Measurements from ENCODE around the gene TTC31. TPM values are rescaled to one million over a fixed set of nuclear protein-coding genes. Genes with fewer than 3 reads are reported as not detected.

Gene TTC31
- total and polyA plus RNA-seq, 5 donors = 11.3 to 12.3 (median 11.8) TPM

- Histone ChIP-seq H3K9me3 (ENCODE audit: control insufficient read depth, low read length) (no peaks in the 10 kb centered on the region), H3K27me3 (ENCODE audit: control insufficient read depth, insufficient read depth) (no peaks in the 10 kb centered on the region), H3K27ac (ENCODE audit: low read length) (no peak overlapping the region), H3K4me1 (ENCODE audit: control insufficient read depth, insufficient read depth, low read length) (no peaks in the 10 kb centered on the region), H3K4me3 (ENCODE audit: low read length) (no peak overlapping the region)
- 88% methylated on average over 10 of the region's 10 CpGs for WGBS
- ATAC-seq = no peak
- intact Hi-C loops (cut with DNase I) = no loop called here
- DNase-seq = no peak
Observed at GRCh38 chr2:74524955-74525716, 42.3 kb downstream of the TTC31 start.

GRCh38 chr2:74525717-74526648 is 43.1 kb downstream of the TTC31 start, which contains the start of gene DQX1:
TSS of gene DQX1 (minus strand) at chr2:74526231. CDS start at chr2:74525729, 502 bp downstream.
- no peaks in the 10 kb centered on the region for H3K27me3 ChIP-seq (ENCODE audit: control insufficient read depth, insufficient read depth)
- ATAC-seq (no peak), DNase-seq (no peak)
- intact Hi-C loops (cut with DNase I) = no loop called here
- H3K4me3 ChIP-seq (ENCODE audit: low read length) = no peak within 1 kb of the TSS
- no peaks in the 10 kb centered on the region for H3K4me1 ChIP-seq (ENCODE audit: control insufficient read depth, insufficient read depth, low read length)
- H3K9me3 ChIP-seq (ENCODE audit: control insufficient read depth, low read length) = no peaks in the 10 kb centered on the region
- WGBS = 89% methylated on average over 11 of the region's 11 CpGs
- no peak within 1 kb of the TSS for H3K27ac ChIP-seq (ENCODE audit: low read length)

- ATAC-seq (no peak), DNase-seq (no peak)
- H3K4me1 ChIP-seq (ENCODE audit: control insufficient read depth, insufficient read depth, low read length) = peaks cover 3% of the 10 kb centered on the region
- no peak overlapping the region for H3K4me3 ChIP-seq (ENCODE audit: low read length)
- intact Hi-C loops (cut with DNase I) = no loop called here
- no peak overlapping the region for H3K27ac ChIP-seq (ENCODE audit: low read length)
- no peaks in the 10 kb centered on the region for H3K9me3 ChIP-seq (ENCODE audit: control insufficient read depth, low read length)
- 98% methylated on average over 11 of the region's 11 CpGs for WGBS
- no peaks in the 10 kb centered on the region for H3K27me3 ChIP-seq (ENCODE audit: control insufficient read depth, insufficient read depth)
Observed at GRCh38 chr2:74526649-74527230, 43.9 kb downstream of the TTC31 start.

GRCh38 chr2:74527741-74528140 is 44.9 kb downstream of the TTC31 start:
- H3K4me1 ChIP-seq (ENCODE audit: control insufficient read depth, insufficient read depth, low read length) = peaks cover 3% of the 10 kb centered on the region
- no peaks in the 10 kb centered on the region for H3K27me3 ChIP-seq (ENCODE audit: control insufficient read depth, insufficient read depth)
- intact Hi-C loops (cut with DNase I) = loop anchor here in 1 of 4 donors (2.0 kb wide), 1 partner anchor 45 kb away; the partner anchor contains the start of genes CCDC142 and TTC31
- DNase-seq (no peak), ATAC-seq (no peak)
- H3K4me3 ChIP-seq (ENCODE audit: low read length) = no peak overlapping the region
- no peak overlapping the region for H3K27ac ChIP-seq (ENCODE audit: low read length)
- H3K9me3 ChIP-seq (ENCODE audit: control insufficient read depth, low read length) = no peaks in the 10 kb centered on the region
- WGBS = 94% methylated on average over 9 of the region's 9 CpGs

- Histone ChIP-seq H3K4me1 (ENCODE audit: control insufficient read depth, insufficient read depth, low read length) (peaks cover 3% of the 10 kb centered on the region), H3K27ac (ENCODE audit: low read length) (peak overlapping the region; percentile 85), H3K4me3 (ENCODE audit: low read length) (peak overlapping the region; percentile 92), H3K9me3 (ENCODE audit: control insufficient read depth, low read length) (no peaks in the 10 kb centered on the region), H3K27me3 (ENCODE audit: control insufficient read depth, insufficient read depth) (no peaks in the 10 kb centered on the region)
- ATAC-seq (peak; percentile 1 to 17), DNase-seq (peak in 1 of 3 donors; percentile 56)
- intact Hi-C loops (cut with DNase I) = loop anchor here in 1 of 4 donors (2.0 kb wide), 1 partner anchor 46 kb away; the partner anchor contains the start of genes CCDC142 and TTC31
- 16% methylated on average over 29 of the region's 29 CpGs for WGBS
Observed at GRCh38 chr2:74528600-74529356, 45.9 kb downstream of the TTC31 start.

- intact Hi-C loops (cut with DNase I) = loop anchor here in 2 of 4 donors (2.0 to 10.0 kb wide), 2 partner anchors 47 to 55 kb away; partner anchors contain the start of genes CCDC142 (in 1 of the 2) and TTC31 (in 1 of the 2)
- WGBS = under 1% methylated on average over 87 of the region's 87 CpGs
- no peaks in the 10 kb centered on the region for H3K9me3 ChIP-seq (ENCODE audit: control insufficient read depth, low read length)
Observed at GRCh38 chr2:74529357-74530238, 46.7 kb downstream of the TTC31 start, which contains the start of the genes AUP1 and HTRA2. TSS of gene AUP1 (minus strand) at chr2:74529706. CDS start at chr2:74529629, 77 bp downstream. TSS of gene HTRA2 (plus strand) at chr2:74529933. CDS start at chr2:74530007, 74 bp downstream.

GRCh38 chr2:74530239-74531187 is 47.6 kb downstream of the TTC31 start:
- Histone ChIP-seq H3K4me3 (ENCODE audit: low read length) (peak overlapping the region; percentile 85), H3K27ac (ENCODE audit: low read length) (peak overlapping the region; percentile 61), H3K27me3 (ENCODE audit: control insufficient read depth, insufficient read depth) (no peaks in the 10 kb centered on the region), H3K9me3 (ENCODE audit: control insufficient read depth, low read length) (no peaks in the 10 kb centered on the region), H3K4me1 (ENCODE audit: control insufficient read depth, insufficient read depth, low read length) (peaks cover 3% of the 10 kb centered on the region)
- 1% methylated on average over 54 of the region's 54 CpGs for WGBS
- ATAC-seq (peak; percentile 32 to 54), DNase-seq (peak; percentile 56 to 84 (median 80))
- intact Hi-C loops (cut with DNase I) = loop anchor here in 1 of 4 donors (10.0 kb wide), 1 partner anchor 54 kb away; no protein-coding TSS in a partner anchor

More at GRCh38 chr2:74529357-74530238, 46.7 kb downstream of the TTC31 start, which contains the start of the genes AUP1 and HTRA2:
- DNase-seq (peak; percentile 99), ATAC-seq (peak; percentile 97)
- H3K4me1 ChIP-seq (ENCODE audit: control insufficient read depth, insufficient read depth, low read length) = peaks cover 3% of the 10 kb centered on the region
- H3K27me3 ChIP-seq (ENCODE audit: control insufficient read depth, insufficient read depth) = no peaks in the 10 kb centered on the region
- peak within 1 kb of the TSS; percentile 85 for H3K27ac ChIP-seq (ENCODE audit: low read length)
- peak within 1 kb of the TSS; percentile 92 for H3K4me3 ChIP-seq (ENCODE audit: low read length)

- H3K27ac ChIP-seq (ENCODE audit: low read length) = no peak overlapping the region
- H3K27me3 ChIP-seq (ENCODE audit: control insufficient read depth, insufficient read depth) = no peaks in the 10 kb centered on the region
- ATAC-seq (no peak), DNase-seq (no peak)
- H3K9me3 ChIP-seq (ENCODE audit: control insufficient read depth, low read length) = no peaks in the 10 kb centered on the region
- H3K4me3 ChIP-seq (ENCODE audit: low read length) = no peak overlapping the region
- H3K4me1 ChIP-seq (ENCODE audit: control insufficient read depth, insufficient read depth, low read length) = peaks cover 3% of the 10 kb centered on the region
- 77% methylated on average over 7 of the region's 7 CpGs for WGBS
- intact Hi-C loops (cut with DNase I) = loop anchor here in 1 of 4 donors (10.0 kb wide), 1 partner anchor 53 kb away; no protein-coding TSS in a partner anchor
Observed at GRCh38 chr2:74531666-74532065, 48.8 kb downstream of the TTC31 start.
